Erythroblast (primary cell): ENCODE results near the gene TMEM212.

Experiments used
- GATA1 ChIP-seq: IDR thresholded peaks from 2 replicates; pipeline ENCODE4 v1.6.1; 2011; ENCODE audit warnings: low read depth, mild to moderate bottlenecking, control low read depth, low read length, moderate library complexity
- POLR2A ChIP-seq: IDR thresholded peaks from 2 replicates; pipeline ENCODE4 v1.6.1; 2011; ENCODE audit warnings: mild to moderate bottlenecking, low read length

DNA sequence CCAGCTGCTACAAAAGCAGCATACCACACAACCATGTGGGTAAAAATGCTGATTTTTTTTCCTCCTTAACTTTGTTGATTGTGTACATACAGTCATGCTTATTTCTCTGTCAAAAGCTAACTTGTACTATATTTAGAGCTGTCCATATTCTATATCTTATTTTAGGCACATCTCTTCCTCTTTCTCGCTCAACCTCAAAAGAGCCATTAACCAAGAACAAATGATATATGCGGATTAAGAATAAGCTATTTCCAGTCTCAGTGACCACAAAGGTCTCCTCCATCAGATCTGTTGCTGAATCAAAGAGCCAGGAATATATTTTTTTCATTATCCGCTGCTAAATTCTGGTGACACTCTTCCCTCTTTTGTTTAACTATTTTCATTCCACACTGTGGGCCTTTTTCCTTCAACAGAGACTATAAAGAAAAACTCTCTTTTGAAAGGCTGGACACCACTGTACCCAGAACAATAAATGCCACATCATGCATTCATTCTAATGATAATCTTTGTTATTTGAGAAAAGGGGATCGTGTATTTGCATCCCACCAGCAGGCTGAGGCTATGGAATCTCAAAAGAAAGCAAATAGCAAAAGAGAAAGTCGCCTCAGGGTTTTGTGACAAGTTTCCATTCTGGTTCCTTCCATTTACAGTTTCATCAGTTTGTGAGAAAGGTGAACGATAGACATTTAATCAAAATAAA is 8.0 kb downstream of the TMEM212 start:
- TF ChIP-seq POLR2A = no peak
- no peak for TF ChIP-seq GATA1
